Gastrocnemius medialis (tissue), 4 donors: ENCODE results near the gene AKAP13. TPM values are rescaled to one million over a fixed set of nuclear protein-coding genes. Genes with fewer than 3 reads are reported as not detected.

ENCODE experiments used
- ATAC-seq, 2 donors: fragments of 150-250 bp; one replicate each; pipeline ENCODE4 v1.9.1; 2016
- DNase-seq, 2 donors: peaks; one replicate each; pipeline ENCODE4 v3.0.0-alpha.2; 2019
- H3K27ac ChIP-seq, 4 donors: fragments of 200-600 bp; sonication (generic); 1 replicate in 1 of 4; 2 replicates in 3 of 4; pipeline ENCODE4 v1.5.1; 2016 to 2018; ENCODE audit warnings: mild to moderate bottlenecking in 2 of 4, moderate library complexity in 1 of 4
- H3K27me3 ChIP-seq, 3 donors: fragments of 200-600 bp; sonication (generic) in 2 of 3; 1 replicate in 1 of 3; 2 replicates in 2 of 3; pipeline versions ENCODE4 v1.5.1 to v1.6.0; 2016 to 2019; ENCODE audit warnings: mild to moderate bottlenecking in 1 of 3, moderate library complexity in 1 of 3
- H3K36me3 ChIP-seq, 2 donors: fragments of 200-600 bp; sonication (generic) in 1 of 2; one replicate each; pipeline ENCODE4 v1.5.1; 2017 to 2018
- H3K4me1 ChIP-seq, 2 donors: fragments of 200-600 bp; sonication (generic) in 1 of 2; one replicate each; pipeline ENCODE4 v1.5.1; 2016 to 2017; ENCODE audit warnings: mild to moderate bottlenecking in 2 of 2
- H3K4me3 ChIP-seq, 4 donors: fragments of 200-600 bp; sonication (generic) in 3 of 4; 1 replicate in 1 of 4; 2 replicates in 3 of 4; pipeline ENCODE4 v1.5.1; 2016 to 2019; ENCODE audit warnings: mild to moderate bottlenecking in 2 of 4
- H3K9me3 ChIP-seq, 3 donors: fragments of 200-600 bp; sonication (generic) in 2 of 3; 1 replicate in 1 of 3; 2 replicates in 2 of 3; pipeline ENCODE4 v1.5.1; 2016 to 2019
- CTCF ChIP-seq, 5 experiments: fragments of 450-650 bp in 3 of 5; fragments of 200-600 bp in 2 of 5; sonication (generic) in 2 of 5; IDR thresholded peaks in 4 of 5; conservative IDR thresholded peaks in 1 of 5; 1 replicate in 4 of 5; 2 replicates in 1 of 5; pipeline ENCODE4 v1.5.1; 2016 to 2019; ENCODE audit warnings: antibody characterized with exemption in 5 of 5, mild to moderate bottlenecking in 3 of 5, moderate library complexity in 3 of 5
- POLR2A ChIP-seq, 2 donors: fragments of 450-650 bp; IDR thresholded peaks; one replicate each; pipeline ENCODE4 v1.6.1; 2017; ENCODE audit warnings: antibody characterized with exemption in 2 of 2, mild to moderate bottlenecking in 2 of 2, moderate library complexity in 2 of 2
- in situ Hi-C, 4 donors: fragments of 200-750 bp; cut with MboI; loops; one replicate each; pipeline versions ENCODE4 v1.15.0 to v1.8.0; 2017; ENCODE audit warnings: low sequenced_read_pairs in 4 of 4
- intact Hi-C: fragments of 100-400 bp; cut with DNase I; formaldehyde crosslinking; loops from one replicate; pipeline ENCODE4 v1.15.1; 2023; ENCODE audit warnings: low total_unique reads
- total RNA-seq, 4 donors: library from RNA; depleted of rRNA; stranded (reverse); fragments of >200 nt; gene quantifications; one replicate each; pipeline versions ENCODE4 v1.1.0 to v1.2.3, GENCODE V29; 2016

AKAP13 gene
- total RNA-seq, 4 donors from 2014 or later, result 127 to 481 (median 172) TPM

DNA sequence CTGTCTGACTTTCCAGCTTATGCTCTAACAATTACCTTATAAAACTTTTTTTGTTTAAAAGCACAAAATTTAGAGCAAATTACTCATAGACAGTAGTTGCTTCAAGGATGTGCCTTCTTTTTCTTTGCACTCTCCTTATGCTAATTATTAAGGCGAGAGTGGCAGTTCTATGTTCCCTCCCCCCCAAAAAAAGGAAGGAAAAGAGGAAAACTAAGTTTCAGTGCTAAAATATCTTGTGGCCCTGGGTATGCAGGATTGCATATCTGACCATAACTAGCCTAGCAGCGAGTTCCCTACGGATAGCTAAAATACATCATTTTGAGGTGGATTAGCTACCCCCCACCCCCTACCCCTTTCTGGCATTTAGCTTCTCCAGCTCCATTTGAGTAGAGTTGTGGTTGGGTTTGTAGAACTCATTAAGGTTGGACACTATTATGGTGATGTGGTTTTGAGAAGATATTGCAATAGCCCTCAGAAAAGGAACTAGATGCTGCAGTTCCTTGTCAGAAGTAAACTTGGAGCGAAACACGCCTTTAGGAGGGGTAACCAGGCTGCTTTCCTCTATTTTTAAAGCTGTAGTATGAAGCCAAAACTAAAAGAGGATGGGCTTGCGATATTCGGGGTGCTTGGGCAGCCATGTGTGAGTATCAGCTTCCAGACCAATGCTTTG lies 174.6 kb downstream of the AKAP13 start:
- no peak for ATAC-seq
- Histone ChIP-seq H3K4me1 (no peaks in the 10 kb centered on the region), H3K4me3 (no peak overlapping the region), H3K27ac (no peak overlapping the region), H3K9me3 (no peaks in the 10 kb centered on the region), H3K27me3 (no peaks in the 10 kb centered on the region), H3K36me3 (no peaks in the 10 kb centered on the region)
- TF ChIP-seq CTCF (IDR thresholded peaks at IDR 0.05 in 4 of 5, conservative IDR thresholded peaks at IDR 0.05 in 1 of 5), result no peak
- TF ChIP-seq POLR2A (IDR thresholded peaks at IDR 0.05), result no peak
- intact Hi-C loops, result no loop called here
- no peak for DNase-seq
- in situ Hi-C loops, result no loop called here

GRCh38 chr15:85555875-85556617 lies 175.6 kb downstream of the AKAP13 start:
- H3K36me3 ChIP-seq, result no peaks in the 10 kb centered on the region
- H3K27ac ChIP-seq, result no peak overlapping the region
- H3K4me3 ChIP-seq, result no peak overlapping the region
- no peaks in the 10 kb centered on the region for H3K4me1 ChIP-seq
- TF ChIP-seq CTCF (IDR thresholded peaks at IDR 0.05 in 4 of 5, conservative IDR thresholded peaks at IDR 0.05 in 1 of 5) (no peak), POLR2A (IDR thresholded peaks at IDR 0.05) (no peak)
- H3K27me3 ChIP-seq, result no peaks in the 10 kb centered on the region
- DNase-seq (no peak), ATAC-seq (no peak)
- in situ Hi-C loops, result no loop called here
- no peaks in the 10 kb centered on the region for H3K9me3 ChIP-seq
- intact Hi-C loops, result no loop called here

DNA sequence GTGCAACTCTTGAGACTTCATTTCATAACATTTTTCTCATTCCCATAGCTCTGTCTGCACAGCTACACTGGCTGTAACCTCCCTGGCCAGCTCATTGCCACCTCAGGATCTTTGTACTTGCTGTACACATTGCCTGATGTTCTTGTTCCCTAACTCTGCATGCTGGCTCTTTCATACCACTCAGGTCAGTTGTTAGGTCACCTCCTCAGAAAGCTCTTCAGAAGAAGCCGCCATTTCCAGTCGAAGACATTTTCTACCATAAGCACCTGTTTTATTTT lies 176.2 kb downstream of the AKAP13 start:
- Histone ChIP-seq H3K4me1 (no peaks in the 10 kb centered on the region), H3K27ac (no peak overlapping the region), H3K27me3 (no peaks in the 10 kb centered on the region), H3K4me3 (no peak overlapping the region), H3K9me3 (no peaks in the 10 kb centered on the region), H3K36me3 (no peaks in the 10 kb centered on the region)
- DNase-seq (no peak), ATAC-seq (no peak)
- TF ChIP-seq CTCF (IDR thresholded peaks at IDR 0.05 in 4 of 5, conservative IDR thresholded peaks at IDR 0.05 in 1 of 5) (no peak), POLR2A (IDR thresholded peaks at IDR 0.05) (no peak)
- intact Hi-C loops, result no loop called here
- in situ Hi-C loops, result no loop called here

DNA sequence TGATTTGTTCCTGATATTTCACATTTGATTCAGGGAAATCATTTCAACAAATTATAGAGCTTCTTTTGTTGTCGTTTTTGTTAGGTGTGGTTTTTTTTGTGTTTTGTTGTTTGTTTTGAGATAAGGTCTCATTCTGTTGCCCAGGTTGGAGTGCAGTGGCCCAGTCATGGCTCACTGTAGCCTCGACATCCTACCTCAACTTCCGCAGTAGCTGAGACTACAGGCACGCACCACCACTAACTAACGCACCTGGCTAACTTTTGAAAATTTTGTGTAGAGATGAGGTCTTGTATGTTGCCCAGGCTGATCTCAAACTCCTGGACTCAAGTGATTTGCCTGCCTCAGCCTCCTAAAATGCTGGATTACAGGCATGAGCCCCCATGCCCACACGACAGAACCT lies 177.0 kb downstream of the AKAP13 start:
- intact Hi-C loops (no loop called here), in situ Hi-C loops (no loop called here)
- no peak for DNase-seq
- H3K36me3 ChIP-seq, result no peaks in the 10 kb centered on the region
- H3K27me3 ChIP-seq, result no peaks in the 10 kb centered on the region
- no peak overlapping the region for H3K4me3 ChIP-seq
- no peak for ATAC-seq
- H3K4me1 ChIP-seq, result no peaks in the 10 kb centered on the region
- H3K27ac ChIP-seq, result no peak overlapping the region
- TF ChIP-seq POLR2A (IDR thresholded peaks at IDR 0.05) (no peak), CTCF (IDR thresholded peaks at IDR 0.05 in 4 of 5, conservative IDR thresholded peaks at IDR 0.05 in 1 of 5) (no peak)
- H3K9me3 ChIP-seq, result no peaks in the 10 kb centered on the region
